Astrocyte (in vitro differentiated cells and primary cell): ENCODE measurements around the gene CFAP210.
"Not testable (repeated sequence)": the region's sequence is repeated elsewhere in the genome, so short reads cannot be mapped to it uniquely, and the experiment has no call there.

Experiments used
- EZH2 ChIP-seq: IDR thresholded peaks from 2 replicates; pipeline ENCODE4 v1.6.1; 2012; ENCODE audit warnings: mild to moderate bottlenecking, low read length, inconsistent platforms; ENCODE audit not compliant: insufficient read depth
- TF ChIP-seq, protein P1 (sequence below): IDR thresholded peaks from 2 replicates; pipeline ENCODE4 v1.5.1; 2011; ENCODE audit warnings: low read depth, mild to moderate bottlenecking, inconsistent platforms, low read length, moderate library complexity; ENCODE audit not compliant: insufficient read depth

DNA sequence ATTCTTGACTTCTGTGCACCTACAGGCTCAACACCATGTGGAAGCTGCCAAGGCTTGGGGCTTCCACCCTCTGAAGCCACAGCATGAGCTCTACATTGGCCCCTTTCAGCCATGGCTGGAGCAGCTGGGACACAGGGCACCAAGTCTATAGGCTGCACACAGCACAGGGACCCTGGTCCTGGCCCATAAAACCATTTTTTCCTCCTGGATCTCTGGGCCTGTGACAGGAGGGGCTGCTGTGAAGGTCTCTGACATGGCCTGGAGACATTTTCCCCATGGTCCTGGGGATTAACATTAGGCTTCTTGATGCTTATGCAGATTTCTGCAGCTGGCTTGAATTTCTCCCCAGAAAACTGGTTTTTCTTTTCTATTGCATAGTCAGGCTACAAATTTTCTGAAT, 6.3 kb downstream of the CFAP210 start:
- TF ChIP-seq, protein P1, sequence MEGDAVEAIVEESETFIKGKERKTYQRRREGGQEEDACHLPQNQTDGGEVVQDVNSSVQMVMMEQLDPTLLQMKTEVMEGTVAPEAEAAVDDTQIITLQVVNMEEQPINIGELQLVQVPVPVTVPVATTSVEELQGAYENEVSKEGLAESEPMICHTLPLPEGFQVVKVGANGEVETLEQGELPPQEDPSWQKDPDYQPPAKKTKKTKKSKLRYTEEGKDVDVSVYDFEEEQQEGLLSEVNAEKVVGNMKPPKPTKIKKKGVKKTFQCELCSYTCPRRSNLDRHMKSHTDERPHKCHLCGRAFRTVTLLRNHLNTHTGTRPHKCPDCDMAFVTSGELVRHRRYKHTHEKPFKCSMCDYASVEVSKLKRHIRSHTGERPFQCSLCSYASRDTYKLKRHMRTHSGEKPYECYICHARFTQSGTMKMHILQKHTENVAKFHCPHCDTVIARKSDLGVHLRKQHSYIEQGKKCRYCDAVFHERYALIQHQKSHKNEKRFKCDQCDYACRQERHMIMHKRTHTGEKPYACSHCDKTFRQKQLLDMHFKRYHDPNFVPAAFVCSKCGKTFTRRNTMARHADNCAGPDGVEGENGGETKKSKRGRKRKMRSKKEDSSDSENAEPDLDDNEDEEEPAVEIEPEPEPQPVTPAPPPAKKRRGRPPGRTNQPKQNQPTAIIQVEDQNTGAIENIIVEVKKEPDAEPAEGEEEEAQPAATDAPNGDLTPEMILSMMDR, result not testable (repeated sequence)
- TF ChIP-seq EZH2, result not testable (repeated sequence)
